WERI-Rb-1 (cell line): ENCODE results near the gene MYH7.

ENCODE experiments used
- DNase-seq: peaks from one replicate; pipeline ENCODE4 v3.0.0-alpha.2; 2020
- H3K27ac ChIP-seq: fragments of 250-450 bp; sonication (Bioruptor Pico); 2 replicates; pipeline ENCODE4 v1.5.1; 2020; ENCODE audit warnings: mild to moderate bottlenecking, moderate library complexity
- H3K27me3 ChIP-seq: fragments of 250-450 bp; sonication (Bioruptor Pico); 2 replicates; pipeline ENCODE4 v1.5.1; 2021; ENCODE audit warnings: mild to moderate bottlenecking, low read depth, moderate library complexity; ENCODE audit not compliant: insufficient read depth, severe bottlenecking
- H3K36me3 ChIP-seq: fragments of 250-450 bp; sonication (Bioruptor Pico); 2 replicates; pipeline ENCODE4 v1.5.1; 2020; ENCODE audit warnings: mild to moderate bottlenecking, moderate library complexity
- H3K4me3 ChIP-seq: 2 replicates; pipeline ENCODE4 v1.5.1; 2011; ENCODE audit warnings: low read depth, mild to moderate bottlenecking, control low read depth, low read length
- H3K9me3 ChIP-seq: fragments of 250-450 bp; sonication (Bioruptor Pico); 2 replicates; pipeline ENCODE4 v1.5.1; 2021; ENCODE audit warnings: mild to moderate bottlenecking, moderate library complexity; ENCODE audit not compliant: severe bottlenecking
- CTCF ChIP-seq: IDR thresholded peaks from 2 replicates; pipeline ENCODE4 v1.5.1; 2011; ENCODE audit warnings: low read depth, mild to moderate bottlenecking, control low read depth, inconsistent platforms, low read length

The MYH7 gene

GRCh38 chr14:23435543-23436326, at the start of gene MYH7:
Gene MYH7, minus strand, starts transcription at chr14:23435660. Its CDS starts 1,928 bp downstream, at chr14:23433732.
- Histone ChIP-seq H3K27ac (peak within 1 kb of the TSS; percentile 96), H3K27me3 (no peaks in the 10 kb centered on the region), H3K9me3 (no peaks in the 10 kb centered on the region), H3K4me3 (no peak within 1 kb of the TSS), H3K36me3 (no peaks in the 10 kb centered on the region)
- DNase-seq = peak; percentile 46
- no peak for TF ChIP-seq CTCF

DNA sequence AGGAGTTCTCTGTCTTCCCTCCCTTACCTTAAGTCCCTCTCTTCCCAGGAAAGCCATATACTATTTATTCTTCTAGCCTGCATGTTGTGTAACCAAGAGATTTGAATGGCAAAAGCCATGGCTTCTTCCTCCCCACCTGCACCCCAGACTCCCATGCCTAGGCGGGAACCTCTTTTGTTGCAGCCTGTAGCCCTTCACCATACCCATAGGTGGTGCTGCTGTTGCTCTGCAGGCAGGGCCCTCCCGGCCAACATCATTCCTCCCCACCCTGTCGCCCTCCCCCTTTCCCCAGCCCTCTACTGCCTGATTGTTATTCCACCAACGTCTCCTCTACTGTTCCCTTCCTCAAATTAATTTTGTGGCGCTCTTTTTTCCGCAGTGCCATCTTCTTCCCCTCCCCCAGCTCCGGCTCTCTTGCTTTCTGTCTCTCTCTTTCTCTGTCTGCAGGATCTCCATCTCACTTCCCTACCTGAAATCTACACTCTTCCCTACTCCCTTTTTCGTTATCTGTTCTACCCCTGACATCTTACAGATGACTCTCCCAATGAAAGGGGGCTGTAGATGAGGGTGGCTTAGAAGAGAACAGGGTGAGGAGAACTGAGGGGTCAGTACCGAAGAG, 47.9 kb upstream of the MYH7 start:
- H3K36me3 ChIP-seq = peaks cover 3% of the 10 kb centered on the region; the same call in 1 of the 2 replicates
- no peak overlapping the region for H3K4me3 ChIP-seq
- no peaks in the 10 kb centered on the region for H3K27me3 ChIP-seq
- DNase-seq = peak; percentile 85
- no peaks in the 10 kb centered on the region for H3K9me3 ChIP-seq
- TF ChIP-seq CTCF = peak; percentile 97
- H3K27ac ChIP-seq = peak overlapping the region; percentile 36

DNA sequence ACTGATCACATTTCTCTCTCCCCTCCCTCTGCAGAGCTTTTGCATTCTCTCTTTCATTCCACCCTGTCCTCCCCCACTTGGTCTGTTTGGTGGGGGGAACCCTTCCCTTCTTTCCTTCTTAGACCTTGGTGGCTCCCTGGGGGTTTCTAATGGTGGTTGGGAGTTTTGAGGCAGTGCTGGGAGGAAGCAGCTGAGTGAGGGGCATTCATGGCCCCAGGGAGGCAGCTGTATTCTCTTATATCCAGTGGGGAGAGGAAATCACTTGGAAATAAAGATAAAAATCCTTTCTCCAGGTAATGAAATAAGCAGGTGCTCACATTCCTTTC, 47.3 kb upstream of the MYH7 start:
- no peak overlapping the region for H3K4me3 ChIP-seq
- H3K27ac ChIP-seq = peak overlapping the region; percentile 36
- no peaks in the 10 kb centered on the region for H3K9me3 ChIP-seq
- TF ChIP-seq CTCF = no peak
- H3K27me3 ChIP-seq = no peaks in the 10 kb centered on the region
- H3K36me3 ChIP-seq = peaks cover 6% of the 10 kb centered on the region
- DNase-seq = no peak

GRCh38 chr14:23481979-23482822, 46.7 kb upstream of the MYH7 start:
- Histone ChIP-seq H3K36me3 (peaks cover 12% of the 10 kb centered on the region), H3K27ac (peak overlapping the region; percentile 36), H3K4me3 (no peak overlapping the region), H3K27me3 (no peaks in the 10 kb centered on the region), H3K9me3 (no peaks in the 10 kb centered on the region)
- TF ChIP-seq CTCF = peak; percentile 55; the same call in 1 of the 2 replicates
- DNase-seq = no peak

DNA sequence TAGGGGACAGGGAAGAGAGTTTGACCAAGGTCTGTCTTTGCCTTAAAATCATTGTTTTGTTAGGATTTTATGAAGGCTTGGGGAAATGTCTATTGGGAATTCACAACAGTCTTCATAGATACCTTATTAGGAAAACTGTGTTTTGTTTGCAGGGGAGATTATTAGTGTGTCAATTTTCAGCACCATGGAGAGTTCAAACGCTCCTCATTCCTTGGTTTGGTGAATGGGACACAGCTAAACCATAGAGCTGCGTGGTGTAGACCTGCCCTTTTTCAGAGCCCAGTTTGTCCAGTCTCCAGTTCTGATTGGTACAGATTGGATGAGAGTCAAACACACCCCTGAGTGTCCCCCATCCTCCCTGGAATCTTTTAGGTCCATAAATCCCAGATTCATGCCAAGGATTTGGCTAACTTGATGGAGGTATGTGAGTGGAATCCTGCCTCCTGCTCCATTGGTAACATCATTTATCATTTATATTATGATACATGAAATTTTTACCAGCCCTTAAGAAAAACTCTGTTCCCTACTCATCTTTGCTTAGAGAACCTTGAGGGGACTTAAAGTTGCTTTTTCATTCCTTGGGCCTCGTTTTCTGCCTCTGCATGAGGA, 46.0 kb upstream of the MYH7 start:
- peaks cover 19% of the 10 kb centered on the region for H3K36me3 ChIP-seq
- H3K27ac ChIP-seq = no peak overlapping the region
- DNase-seq = no peak
- TF ChIP-seq CTCF = no peak
- no peaks in the 10 kb centered on the region for H3K9me3 ChIP-seq
- no peaks in the 10 kb centered on the region for H3K27me3 ChIP-seq
- H3K4me3 ChIP-seq = no peak overlapping the region
